ENCODE data around the gene ELOVL7.

DNA sequence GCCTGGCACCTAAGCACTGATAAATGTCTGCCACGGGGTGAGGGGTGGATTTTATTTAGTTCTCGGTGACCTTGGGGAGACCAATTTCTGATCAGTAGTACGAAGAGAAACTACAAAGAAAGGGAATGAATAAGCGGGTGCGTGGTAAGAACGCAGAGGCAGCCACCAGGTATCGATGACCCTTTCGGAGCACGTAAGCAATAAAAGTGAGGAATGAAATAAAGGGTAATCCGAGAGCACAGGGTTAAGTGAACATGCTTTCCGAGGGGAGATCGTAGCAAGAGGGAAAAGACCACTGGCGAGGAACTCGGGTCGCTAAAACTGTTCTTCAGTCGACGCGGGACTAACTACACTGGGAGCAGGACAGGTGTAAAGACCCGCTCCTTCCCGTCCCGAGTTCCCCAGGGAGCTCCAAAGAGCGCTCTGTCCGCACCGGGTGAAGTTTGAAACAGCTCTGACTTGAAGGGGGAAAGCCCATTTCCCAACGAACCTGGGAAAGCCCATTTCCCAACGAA is 1.1 kb downstream of the ELOVL7 start:
- TF ChIP-seq, protein P1, sequence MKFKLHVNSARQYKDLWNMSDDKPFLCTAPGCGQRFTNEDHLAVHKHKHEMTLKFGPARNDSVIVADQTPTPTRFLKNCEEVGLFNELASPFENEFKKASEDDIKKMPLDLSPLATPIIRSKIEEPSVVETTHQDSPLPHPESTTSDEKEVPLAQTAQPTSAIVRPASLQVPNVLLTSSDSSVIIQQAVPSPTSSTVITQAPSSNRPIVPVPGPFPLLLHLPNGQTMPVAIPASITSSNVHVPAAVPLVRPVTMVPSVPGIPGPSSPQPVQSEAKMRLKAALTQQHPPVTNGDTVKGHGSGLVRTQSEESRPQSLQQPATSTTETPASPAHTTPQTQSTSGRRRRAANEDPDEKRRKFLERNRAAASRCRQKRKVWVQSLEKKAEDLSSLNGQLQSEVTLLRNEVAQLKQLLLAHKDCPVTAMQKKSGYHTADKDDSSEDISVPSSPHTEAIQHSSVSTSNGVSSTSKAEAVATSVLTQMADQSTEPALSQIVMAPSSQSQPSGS (IDR thresholded peaks at IDR 0.05; ENCODE audit: low read length), result no peak
- TF ChIP-seq POLR2AphosphoS5 (IDR thresholded peaks at IDR 0.05; ENCODE audit: low read depth, low read length) (no peak), POLR2A (IDR thresholded peaks at IDR 0.05; ENCODE audit: control extremely low read depth in 1 of 2, low read depth in 2 of 2, low read length in 2 of 2) (no peak; a peak in 1 of 3 replicates), EP300 (IDR thresholded peaks at IDR 0.05; ENCODE audit: borderline replicate concordance in 1 of 2, low read depth in 2 of 2, low read length in 2 of 2) (no peak), RAD21 (IDR thresholded peaks at IDR 0.05 in 1 of 2, conservative IDR thresholded peaks at IDR 0.05 in 1 of 2; ENCODE audit: low read depth in 2 of 2, low read length in 2 of 2) (no peak), CREB1 (IDR thresholded peaks at IDR 0.05) (no peak), CEBPB (IDR thresholded peaks at IDR 0.05; ENCODE audit: low read depth, low read length) (no peak), TCF12 (IDR thresholded peaks at IDR 0.05; ENCODE audit: low read depth, low read length) (no peak), TAF1 (IDR thresholded peaks at IDR 0.05; ENCODE audit: low read depth, low read length) (no peak), EZH2 (IDR thresholded peaks at IDR 0.05; ENCODE audit: low read depth, low read length, severe bottlenecking) (no peak), FOSL1 (IDR thresholded peaks at IDR 0.05; ENCODE audit: insufficient read depth, low read depth, low read length) (no peak)
- TF ChIP-seq, protein P2, sequence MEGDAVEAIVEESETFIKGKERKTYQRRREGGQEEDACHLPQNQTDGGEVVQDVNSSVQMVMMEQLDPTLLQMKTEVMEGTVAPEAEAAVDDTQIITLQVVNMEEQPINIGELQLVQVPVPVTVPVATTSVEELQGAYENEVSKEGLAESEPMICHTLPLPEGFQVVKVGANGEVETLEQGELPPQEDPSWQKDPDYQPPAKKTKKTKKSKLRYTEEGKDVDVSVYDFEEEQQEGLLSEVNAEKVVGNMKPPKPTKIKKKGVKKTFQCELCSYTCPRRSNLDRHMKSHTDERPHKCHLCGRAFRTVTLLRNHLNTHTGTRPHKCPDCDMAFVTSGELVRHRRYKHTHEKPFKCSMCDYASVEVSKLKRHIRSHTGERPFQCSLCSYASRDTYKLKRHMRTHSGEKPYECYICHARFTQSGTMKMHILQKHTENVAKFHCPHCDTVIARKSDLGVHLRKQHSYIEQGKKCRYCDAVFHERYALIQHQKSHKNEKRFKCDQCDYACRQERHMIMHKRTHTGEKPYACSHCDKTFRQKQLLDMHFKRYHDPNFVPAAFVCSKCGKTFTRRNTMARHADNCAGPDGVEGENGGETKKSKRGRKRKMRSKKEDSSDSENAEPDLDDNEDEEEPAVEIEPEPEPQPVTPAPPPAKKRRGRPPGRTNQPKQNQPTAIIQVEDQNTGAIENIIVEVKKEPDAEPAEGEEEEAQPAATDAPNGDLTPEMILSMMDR (IDR thresholded peaks at IDR 0.05; ENCODE audit: control extremely low read depth in 1 of 3, insufficient read depth in 1 of 3, low read depth in 1 of 3, low read length in 3 of 3), result no peak
